C4-2B (cell line): ENCODE results near the gene TANC1.

Experiments
- CTCF ChIP-seq: fragments of 450-650 bp; conservative IDR thresholded peaks from 2 replicates; pipeline ENCODE4 v1.5.1; 2017; ENCODE audit warnings: mild to moderate bottlenecking
- ZFX ChIP-seq: fragments of 450-650 bp; IDR thresholded peaks from 2 replicates; pipeline ENCODE4 v1.6.1; 2017

- no peak for TF ChIP-seq CTCF
- TF ChIP-seq ZFX, result no peak
Measured at GRCh38 chr2:159194241-159194640, 225.8 kb downstream of the TANC1 start.
